Eye (tissue), 1 donor: ENCODE measurements around the gene SEL1L.
"Not testable (repeated sequence)": the region's sequence is repeated elsewhere in the genome, so short reads cannot be mapped to it uniquely, and the experiment has no call there.

Experiments
- DNase-seq: peaks from one replicate; pipeline ENCODE4 v3.0.0-alpha.2; 2015

Gene SEL1L

GRCh38 chr14:81533536-81534343 lies at the start of gene SEL1L:
TSS of gene SEL1L (minus strand) at chr14:81533853. CDS start at chr14:81533744, 109 bp downstream.
- peak; percentile 100 for DNase-seq

- DNase-seq = no peak
Measured at GRCh38 chr14:81582420-81582819, 48.8 kb upstream of the SEL1L start.

- no peak for DNase-seq
Measured at GRCh38 chr14:81579115-81579514, 45.5 kb upstream of the SEL1L start.

GRCh38 chr14:81571437-81571836 lies 37.8 kb upstream of the SEL1L start:
- no peak for DNase-seq

GRCh38 chr14:81567302-81567701 lies 33.6 kb upstream of the SEL1L start:
- DNase-seq = no peak

GRCh38 chr14:81565441-81566290 lies 32.0 kb upstream of the SEL1L start:
- peak; percentile 78 for DNase-seq

GRCh38 chr14:81562818-81563217 lies 29.2 kb upstream of the SEL1L start:
- DNase-seq = no peak

- no peak for DNase-seq
Measured at GRCh38 chr14:81561084-81561775, 27.6 kb upstream of the SEL1L start.

- no peak for DNase-seq
Measured at GRCh38 chr14:81559385-81559784, 25.7 kb upstream of the SEL1L start.

- DNase-seq = no peak
Measured at GRCh38 chr14:81557146-81557545, 23.5 kb upstream of the SEL1L start.

GRCh38 chr14:81555684-81556083 lies 22.0 kb upstream of the SEL1L start:
- DNase-seq = no peak

GRCh38 chr14:81555051-81555450 lies 21.4 kb upstream of the SEL1L start:
- no peak for DNase-seq

- DNase-seq = no peak
Measured at GRCh38 chr14:81551471-81551870, 17.8 kb upstream of the SEL1L start.

GRCh38 chr14:81550001-81550637 lies 16.5 kb upstream of the SEL1L start:
- no peak for DNase-seq

GRCh38 chr14:81541206-81541605 lies 7.6 kb upstream of the SEL1L start:
- not testable (repeated sequence) for DNase-seq

- DNase-seq = no peak
Measured at GRCh38 chr14:81537193-81537592, 3.5 kb upstream of the SEL1L start.

- peak; percentile 18 for DNase-seq
Measured at GRCh38 chr14:81536241-81536771, 2.7 kb upstream of the SEL1L start.

GRCh38 chr14:81535396-81536164 lies 1.9 kb upstream of the SEL1L start:
- no peak for DNase-seq

GRCh38 chr14:81534510-81535074 lies 939 bp upstream of the SEL1L start:
- no peak for DNase-seq

- no peak for DNase-seq
Measured at GRCh38 chr14:81533212-81533535, 479 bp downstream of the SEL1L start.

GRCh38 chr14:81529391-81529790 lies 4.3 kb downstream of the SEL1L start:
- DNase-seq = no peak

GRCh38 chr14:81525129-81525528 lies 8.5 kb downstream of the SEL1L start:
- DNase-seq = no peak
